Keratinocyte (primary cell): ENCODE results near the gene ARHGAP10. TPM values are rescaled to one million over a fixed set of nuclear protein-coding genes. Genes with fewer than 3 reads are reported as not detected.

Experiments used
- DNase-seq: peaks from one replicate; pipeline ENCODE4 v3.0.0-alpha.2; 2011; ENCODE audit warnings: low read depth, missing footprints, low spot score
- FAIRE-seq: peaks from 2 replicates; lab custom pipeline; 2011; peaks lifted over from hg19 to GRCh38; lab: Jason Lieb, UNC
- H2AFZ ChIP-seq: 2 replicates; pipeline ENCODE4 v1.6.0; 2012; ENCODE audit warnings: low read length, control low read depth, inconsistent platforms; ENCODE audit not compliant: control insufficient read depth
- H3K27ac ChIP-seq: 2 replicates; pipeline ENCODE4 v1.5.1; 2011; ENCODE audit warnings: low read length; ENCODE audit not compliant: control insufficient read depth, insufficient read depth
- H3K27me3 ChIP-seq: 3 replicates; pipeline ENCODE4 v1.6.0; 2011; ENCODE audit warnings: low read length; ENCODE audit not compliant: control insufficient read depth, insufficient read depth; ENCODE audit errors: extremely low read depth
- H3K36me3 ChIP-seq, 2 experiments: 2 replicates in 1 of 2; 3 replicates in 1 of 2; pipeline ENCODE4 v1.5.1; 2011; ENCODE audit warnings: low read length in 2 of 2, mild to moderate bottlenecking in 1 of 2; ENCODE audit not compliant: control insufficient read depth in 2 of 2, insufficient read depth in 2 of 2; ENCODE audit errors: extremely low read depth in 1 of 2
- H3K4me1 ChIP-seq: 3 replicates; pipeline ENCODE4 v1.5.1; 2011; ENCODE audit warnings: low read length; ENCODE audit not compliant: control insufficient read depth, insufficient read depth; ENCODE audit errors: extremely low read depth
- H3K4me2 ChIP-seq: 3 replicates; pipeline ENCODE4 v1.6.0; 2011; ENCODE audit warnings: low read depth, low read length; ENCODE audit not compliant: control insufficient read depth, insufficient read depth; ENCODE audit errors: extremely low read depth
- H3K4me3 ChIP-seq, 3 experiments: fragments of 200-600 bp in 1 of 3; sonication (generic) in 1 of 3; 2 replicates in 2 of 3; 3 replicates in 1 of 3; pipeline ENCODE4 v1.5.1; 2011 to 2016; ENCODE audit warnings: low read length in 3 of 3, mild to moderate bottlenecking in 3 of 3, control low read depth in 2 of 3, inconsistent platforms in 1 of 3, low read depth in 1 of 3, mixed read lengths in 1 of 3, mixed run types in 1 of 3, moderate library complexity in 1 of 3; ENCODE audit not compliant: control insufficient read depth in 2 of 3, insufficient read depth in 2 of 3; ENCODE audit errors: extremely low read depth in 1 of 3
- H3K79me2 ChIP-seq: 2 replicates; pipeline ENCODE4 v1.6.0; 2012; ENCODE audit warnings: low read length; ENCODE audit not compliant: control insufficient read depth, insufficient read depth
- H3K9ac ChIP-seq: 3 replicates; pipeline ENCODE4 v1.6.0; 2011; ENCODE audit warnings: low read length; ENCODE audit not compliant: control insufficient read depth, insufficient read depth; ENCODE audit errors: extremely low read depth
- H3K9me1 ChIP-seq: 3 replicates; pipeline ENCODE4 v1.6.0; 2011; ENCODE audit warnings: low read length; ENCODE audit not compliant: control insufficient read depth, insufficient read depth; ENCODE audit errors: extremely low read depth
- H3K9me3 ChIP-seq: 2 replicates; pipeline ENCODE4 v1.5.1; 2012; ENCODE audit warnings: low read depth, low read length; ENCODE audit not compliant: control insufficient read depth
- H4K20me1 ChIP-seq: 3 replicates; pipeline ENCODE4 v1.6.0; 2011; ENCODE audit warnings: low read length; ENCODE audit not compliant: control insufficient read depth, insufficient read depth; ENCODE audit errors: extremely low read depth
- EZH2 ChIP-seq: IDR thresholded peaks from one replicate; pipeline ENCODE4 v1.6.1; 2012; ENCODE audit warnings: inconsistent platforms, mild to moderate bottlenecking, low read length, moderate library complexity
- dilution Hi-C: fragments of 300-500 bp; cut with MboI; formaldehyde crosslinking; loops from one replicate; pipeline ENCODE4 v1.7.0; 2020; ENCODE audit warnings: low sequenced_read_pairs; ENCODE audit not compliant: extremely low pct_ligation_motif_present
- polyA plus RNA-seq, 5 experiments: library from polyadenylated mRNA; depleted of rRNA in 3 of 5; stranded (reverse) in 3 of 5; stranded (forward) in 1 of 5; unstranded in 1 of 5; fragments of >200 nt; gene quantifications; 1 replicate in 1 of 5; 2 replicates in 3 of 5; 3 replicates in 1 of 5; pipeline versions ENCODE4 v1.2.1 to v1.2.3, GENCODE V29; 2011 to 2012; ENCODE audit warnings: missing spikeins in 2 of 5, low read depth in 1 of 5, low replicate concordance in 1 of 5
- TF ChIP-seq, protein P1 (sequence below), 3 experiments: IDR thresholded peaks in 1 of 3; conservative IDR thresholded peaks in 1 of 3; optimal IDR thresholded peaks in 1 of 3; 2 replicates in 2 of 3; 3 replicates in 1 of 3; pipeline versions ENCODE3 to v1.5.1; 2011; ENCODE audit warnings: low read length in 3 of 3, mild to moderate bottlenecking in 3 of 3, moderate library complexity in 2 of 3, control low read depth in 1 of 3, inconsistent platforms in 1 of 3; ENCODE audit not compliant: insufficient read depth in 2 of 3; ENCODE audit errors: extremely low read depth in 1 of 3

ARHGAP10 gene
- polyA plus RNA-seq, 1 donor (not counting 4 experiments of a cell fraction or from before 2014, with no cell fraction given), result 18.7 TPM

- no peak for FAIRE-seq
- dilution Hi-C loops, result no loop called here
- no peak for TF ChIP-seq EZH2
- TF ChIP-seq, protein P1, sequence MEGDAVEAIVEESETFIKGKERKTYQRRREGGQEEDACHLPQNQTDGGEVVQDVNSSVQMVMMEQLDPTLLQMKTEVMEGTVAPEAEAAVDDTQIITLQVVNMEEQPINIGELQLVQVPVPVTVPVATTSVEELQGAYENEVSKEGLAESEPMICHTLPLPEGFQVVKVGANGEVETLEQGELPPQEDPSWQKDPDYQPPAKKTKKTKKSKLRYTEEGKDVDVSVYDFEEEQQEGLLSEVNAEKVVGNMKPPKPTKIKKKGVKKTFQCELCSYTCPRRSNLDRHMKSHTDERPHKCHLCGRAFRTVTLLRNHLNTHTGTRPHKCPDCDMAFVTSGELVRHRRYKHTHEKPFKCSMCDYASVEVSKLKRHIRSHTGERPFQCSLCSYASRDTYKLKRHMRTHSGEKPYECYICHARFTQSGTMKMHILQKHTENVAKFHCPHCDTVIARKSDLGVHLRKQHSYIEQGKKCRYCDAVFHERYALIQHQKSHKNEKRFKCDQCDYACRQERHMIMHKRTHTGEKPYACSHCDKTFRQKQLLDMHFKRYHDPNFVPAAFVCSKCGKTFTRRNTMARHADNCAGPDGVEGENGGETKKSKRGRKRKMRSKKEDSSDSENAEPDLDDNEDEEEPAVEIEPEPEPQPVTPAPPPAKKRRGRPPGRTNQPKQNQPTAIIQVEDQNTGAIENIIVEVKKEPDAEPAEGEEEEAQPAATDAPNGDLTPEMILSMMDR (optimal IDR thresholded peaks at IDR 0.05 in 1 of 3, IDR thresholded peaks at IDR 0.05 in 1 of 3, conservative IDR thresholded peaks at IDR 0.05 in 1 of 3; ENCODE audit: extremely low read depth in 1 of 3, insufficient read depth in 2 of 3, low read length in 3 of 3), result no peak
- no peak overlapping the region for H3K27ac ChIP-seq
- no peak overlapping the region for H3K4me3 ChIP-seq
- no peaks in the 10 kb centered on the region for H3K9me1 ChIP-seq
- no peaks in the 10 kb centered on the region for H3K9me3 ChIP-seq
- no peaks in the 10 kb centered on the region for H3K4me1 ChIP-seq
- H3K4me2 ChIP-seq, result no peak overlapping the region
- H4K20me1 ChIP-seq, result no peaks in the 10 kb centered on the region
- no peaks in the 10 kb centered on the region for H3K36me3 ChIP-seq
- H2AFZ ChIP-seq, result no peak overlapping the region
- no peak overlapping the region for H3K9ac ChIP-seq
- DNase-seq, result no peak
- H3K27me3 ChIP-seq, result no peaks in the 10 kb centered on the region
- peaks cover 4% of the 10 kb centered on the region for H3K79me2 ChIP-seq
These were observed 255.4 kb downstream of the ARHGAP10 start for GRCh38 chr4:147987252-147987651.

DNA sequence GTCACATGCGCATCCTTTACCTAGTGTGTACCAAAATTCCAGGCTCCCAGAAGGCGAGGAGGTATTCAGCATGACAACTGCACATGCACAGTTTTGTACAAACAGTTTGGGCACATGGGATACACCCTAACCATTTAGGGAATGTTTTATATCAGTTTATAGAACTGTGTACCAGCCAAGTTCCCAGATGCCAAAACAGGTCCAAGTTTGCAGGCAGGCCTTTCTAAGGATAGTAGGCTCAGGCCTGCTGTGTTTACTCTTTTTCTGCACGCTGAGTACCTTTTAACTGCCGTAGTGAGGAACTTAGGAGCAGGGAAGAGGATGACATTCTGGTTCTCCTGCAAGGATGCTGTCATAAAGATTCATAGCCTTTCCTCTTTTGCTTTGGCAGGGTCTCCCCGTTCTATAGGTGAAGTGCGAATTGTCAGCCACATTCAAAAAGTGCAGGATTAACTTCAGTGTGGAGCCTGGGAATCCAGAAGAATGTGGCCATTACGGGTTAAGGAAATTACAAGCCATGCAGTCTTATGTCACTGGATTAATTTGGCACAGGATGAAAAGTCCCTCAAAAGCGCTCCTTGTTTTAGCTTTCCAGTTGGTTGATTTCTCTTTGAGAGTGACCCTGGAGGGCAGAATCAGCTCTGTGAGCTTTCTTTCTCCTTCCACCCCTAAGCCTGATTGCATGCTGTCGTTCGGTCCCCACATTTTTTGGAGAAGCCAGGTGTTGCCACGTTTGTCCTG lies 259.8 kb downstream of the ARHGAP10 start:
- dilution Hi-C loops, result no loop called here
- H3K79me2 ChIP-seq, result no peaks in the 10 kb centered on the region
- DNase-seq (no peak), FAIRE-seq (no peak)
- H3K27me3 ChIP-seq, result no peaks in the 10 kb centered on the region
- H3K4me1 ChIP-seq, result no peaks in the 10 kb centered on the region
- H3K9me1 ChIP-seq, result no peaks in the 10 kb centered on the region
- TF ChIP-seq, protein P1 (optimal IDR thresholded peaks at IDR 0.05 in 1 of 3, IDR thresholded peaks at IDR 0.05 in 1 of 3, conservative IDR thresholded peaks at IDR 0.05 in 1 of 3; ENCODE audit: extremely low read depth in 1 of 3, insufficient read depth in 2 of 3, low read length in 3 of 3), result no peak
- TF ChIP-seq EZH2, result no peak
- H3K4me2 ChIP-seq, result no peak overlapping the region
- no peaks in the 10 kb centered on the region for H3K9me3 ChIP-seq
- no peaks in the 10 kb centered on the region for H4K20me1 ChIP-seq
- H3K36me3 ChIP-seq, result no peaks in the 10 kb centered on the region
- H2AFZ ChIP-seq, result no peak overlapping the region
- H3K27ac ChIP-seq, result no peak overlapping the region
- no peak overlapping the region for H3K4me3 ChIP-seq
- no peak overlapping the region for H3K9ac ChIP-seq
